ENCODE measurements around the gene EFCAB12.

GRCh38 chr3:129356756-129357425 is 71.5 kb downstream of the EFCAB12 start:
- no peak for TF ChIP-seq CTCF (IDR thresholded peaks at IDR 0.05; ENCODE audit: low read length)
- TF ChIP-seq EZH2 (IDR thresholded peaks at IDR 0.05; ENCODE audit: borderline replicate concordance, low read length) = no peak
